ENCODE results near the gene RNF175.
"Not testable (repeated sequence)": the region's sequence is repeated elsewhere in the genome, so short reads cannot be mapped to it uniquely, and the experiment has no call there.

The RNF175 gene

GRCh38 chr4:153669838-153670237 lies 90.0 kb downstream of the RNF175 start:
- no peak for DNase-seq

GRCh38 chr4:153668647-153669046 lies 91.2 kb downstream of the RNF175 start:
- no peak for DNase-seq

- not testable (repeated sequence) for DNase-seq
Measured at GRCh38 chr4:153666505-153666904, 93.3 kb downstream of the RNF175 start.

- DNase-seq, result no peak
Measured at GRCh38 chr4:153663667-153664066, 96.2 kb downstream of the RNF175 start.

GRCh38 chr4:153661908-153662307 lies 97.9 kb downstream of the RNF175 start:
- no peak for DNase-seq

GRCh38 chr4:153661215-153661822 lies 98.5 kb downstream of the RNF175 start:
- DNase-seq, result no peak

All from fibroblast of skin of right biceps (primary cell).